Heart right ventricle (tissue), 16 donors: Measurements from ENCODE around the gene SLX4IP. TPM values are rescaled to one million over a fixed set of nuclear protein-coding genes. Genes with fewer than 3 reads are reported as not detected.

Experiments used
- ATAC-seq, 8 donors: fragments of 200-7000 bp; cut with Tn5 transposase; one replicate each; pipeline ENCODE4 v1.9.1; 2020; ENCODE audit warnings: mild to moderate bottlenecking in 8 of 8, moderate library complexity in 8 of 8, moderate number of reproducible peaks in 1 of 8
- DNase-seq, 2 donors: peaks; one replicate each; pipeline ENCODE4 v3.0.0-alpha.2; 2020
- H3K27ac ChIP-seq, 10 donors: fragments of 200-600 bp; sonication (generic) in 2 of 10; one replicate each; pipeline versions ENCODE4 v1.5.0 to v1.8.0; 2020 to 2022; ENCODE audit warnings: mild to moderate bottlenecking in 3 of 10
- H3K27me3 ChIP-seq, 7 donors: fragments of 200-600 bp; one replicate each; pipeline ENCODE4 v1.8.0; 2021 to 2022; ENCODE audit warnings: mild to moderate bottlenecking in 2 of 7
- H3K36me3 ChIP-seq, 9 donors: fragments of 200-600 bp; sonication (generic) in 1 of 9; one replicate each; pipeline versions ENCODE4 v1.5.0 to v1.8.0; 2020 to 2022; ENCODE audit warnings: mild to moderate bottlenecking in 2 of 9
- H3K4me1 ChIP-seq, 9 donors: fragments of 200-600 bp; sonication (generic) in 1 of 9; one replicate each; pipeline versions ENCODE4 v1.5.0 to v1.8.0; 2020 to 2022; ENCODE audit warnings: mild to moderate bottlenecking in 4 of 9
- H3K4me3 ChIP-seq, 10 donors: fragments of 200-600 bp; sonication (generic) in 2 of 10; one replicate each; pipeline versions ENCODE4 v1.5.0 to v1.8.0; 2020 to 2022; ENCODE audit warnings: mild to moderate bottlenecking in 7 of 10, moderate library complexity in 2 of 10
- H3K9me3 ChIP-seq, 11 donors: fragments of 200-600 bp in 10 of 11; sonication (generic) in 2 of 11; one replicate each; pipeline versions ENCODE4 v1.5.0 to v1.8.0; 2013 to 2022; ENCODE audit warnings: mild to moderate bottlenecking in 2 of 11, control low read depth in 1 of 11, moderate library complexity in 1 of 11
- WGBS, 2 donors: extraction: QIAGEN DNeasy Blood & Tissue Kit; methylation state at CpG; one replicate each; pipeline ENCODE4 v1.1.7; 2013; ENCODE audit warnings: inconsistent platforms in 1 of 2; 5-methylcytosine and 5-hydroxymethylcytosine counted together
- intact Hi-C, 10 donors: fragments of 100-400 bp; cut with DNase I; formaldehyde crosslinking; loops; one replicate each; pipeline versions ENCODE4 v1.11.1 to v1.14.2; 2022
- polyA plus RNA-seq, 2 donors: library from polyadenylated mRNA; stranded (reverse); fragments of 200-250 nt; gene quantifications; one replicate each; pipeline ENCODE4 v1.2.3, GENCODE V29; 2013
- total RNA-seq, 10 donors: library from RNA; stranded (reverse); fragmentation: NEBNext Ultra II Directional in 3 of 10; extraction: Animal tissue kit (Norgen Biotek cat#: 25700) in 3 of 10; gene quantifications; one replicate each; pipeline versions ENCODE4 v1.2.1 to v1.2.4, GENCODE V29; 2021 to 2023
- TF ChIP-seq, protein P1 (sequence below), 9 donors: fragments of 200-600 bp; sonication (generic) in 2 of 9; IDR thresholded peaks; one replicate each; pipeline versions ENCODE4 v1.5.0 to v1.8.0; 2021 to 2022; ENCODE audit warnings: antibody characterized with exemption in 9 of 9, mild to moderate bottlenecking in 5 of 9, moderate library complexity in 1 of 9
- donor health status: Arrhythmogenic right ventricular cardiomyopathy.
- donor health status: ischemic (EF 13 %, LVEDD 7.1; RV severe dilation, severe dysfunction).
- donor health status: healthy with polysubstance abuse.
- donor health status: DM: no; HTN: yes; CAD: no.
- donor health status: DM: no; HTN: no; CAD: no.
- donor health status: ischemic (EF 25% LVEDD 6.9; RV normal size, moderate dysfunction).
- donor health status: ischemic (EF 25% LVEDD 5.7; RV mildly dilated, moderate dysfunction).
- donor health status: healthy.
- donor health status: DM: yes; HTN: yes; CAD: no.
- donor health status: Ischemic cardiomyopathy.
- donor health status: ischemic (EF 35%, LVEDD 5.7; RV mildly dilated, moderate dysfunction).
- donor health status: nonischemic (EF 11% LVEDD 7.7; RV severe dilation, severe dysfunction).
- donor health status: DM: yes; HTN: yes; CAD: no.
- donor health status: PGD.
- donor health status: ischemic (EF 29% LVEDD 5.4; RV normal size, mild dysfunction).
- donor health status: nonischemic (EF 23%, LVEDD 6.1; RV moderate dilation, normal function).

The SLX4IP gene
- total and polyA plus RNA-seq, 12 donors: 0.71 to 3.1 (median 2.6) TPM

DNA sequence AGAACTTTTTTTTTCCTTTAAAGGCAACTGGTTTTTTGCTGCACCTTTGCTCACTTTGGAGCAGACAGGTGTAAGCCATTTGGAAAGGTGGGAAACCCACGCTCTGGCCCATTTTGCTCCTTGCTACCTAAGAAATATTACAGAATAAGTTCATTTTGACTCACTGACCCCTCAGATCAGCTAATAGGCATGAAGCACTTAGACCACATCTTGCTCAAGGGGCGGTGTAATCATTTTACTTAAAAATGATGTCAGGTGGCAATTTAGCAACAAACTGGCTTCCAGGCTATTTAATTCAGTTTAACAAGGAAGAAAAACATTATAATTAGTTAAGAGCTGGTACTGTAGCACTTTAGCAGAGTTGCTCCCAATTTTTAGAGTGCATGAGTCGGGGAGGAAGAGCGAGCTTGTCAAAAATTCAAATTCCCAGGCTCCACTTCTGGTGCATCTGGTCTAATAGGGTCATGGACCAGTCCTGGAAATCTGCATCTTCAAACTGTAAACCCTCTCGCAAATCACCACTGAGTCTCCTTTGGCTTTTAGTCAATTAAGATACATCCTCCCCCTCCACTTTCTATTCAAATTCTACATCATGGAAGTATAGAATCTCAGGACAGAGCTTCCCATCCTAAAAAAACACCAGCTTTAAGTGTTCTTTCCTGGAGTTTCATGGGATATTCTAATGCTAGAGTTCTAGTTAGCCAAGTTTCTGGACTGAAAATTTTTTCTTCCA is 200.5 kb downstream of the SLX4IP start:
- 80 to 89% methylated on average over 5 of the region's 5 CpGs for WGBS, 2 donors
- peak overlapping the region in 9 of 10 donors; percentile 1 to 78 (median 67) for H3K27ac ChIP-seq
- H3K27me3 ChIP-seq: no peaks in the 10 kb centered on the region
- DNase-seq: no peak
- H3K4me1 ChIP-seq: peaks cover 13 to 91% (median 63%) of the 10 kb centered on the region in 9 donors
- no peak overlapping the region for H3K4me3 ChIP-seq
- H3K9me3 ChIP-seq: no peaks in the 10 kb centered on the region
- peaks cover 0 to 39% (median 20%) of the 10 kb centered on the region in 9 donors for H3K36me3 ChIP-seq
- intact Hi-C loops: loop anchor here in 1 of 10 donors (10.0 kb wide), 1 partner anchor 71 kb away; no protein-coding TSS in a partner anchor
- no peak for ATAC-seq
- TF ChIP-seq, protein P1, sequence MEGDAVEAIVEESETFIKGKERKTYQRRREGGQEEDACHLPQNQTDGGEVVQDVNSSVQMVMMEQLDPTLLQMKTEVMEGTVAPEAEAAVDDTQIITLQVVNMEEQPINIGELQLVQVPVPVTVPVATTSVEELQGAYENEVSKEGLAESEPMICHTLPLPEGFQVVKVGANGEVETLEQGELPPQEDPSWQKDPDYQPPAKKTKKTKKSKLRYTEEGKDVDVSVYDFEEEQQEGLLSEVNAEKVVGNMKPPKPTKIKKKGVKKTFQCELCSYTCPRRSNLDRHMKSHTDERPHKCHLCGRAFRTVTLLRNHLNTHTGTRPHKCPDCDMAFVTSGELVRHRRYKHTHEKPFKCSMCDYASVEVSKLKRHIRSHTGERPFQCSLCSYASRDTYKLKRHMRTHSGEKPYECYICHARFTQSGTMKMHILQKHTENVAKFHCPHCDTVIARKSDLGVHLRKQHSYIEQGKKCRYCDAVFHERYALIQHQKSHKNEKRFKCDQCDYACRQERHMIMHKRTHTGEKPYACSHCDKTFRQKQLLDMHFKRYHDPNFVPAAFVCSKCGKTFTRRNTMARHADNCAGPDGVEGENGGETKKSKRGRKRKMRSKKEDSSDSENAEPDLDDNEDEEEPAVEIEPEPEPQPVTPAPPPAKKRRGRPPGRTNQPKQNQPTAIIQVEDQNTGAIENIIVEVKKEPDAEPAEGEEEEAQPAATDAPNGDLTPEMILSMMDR (IDR thresholded peaks at IDR 0.05): no peak

GRCh38 chr20:10636326-10636818 is 201.3 kb downstream of the SLX4IP start:
- TF ChIP-seq, protein P1 (IDR thresholded peaks at IDR 0.05): peak in 1 of 9 donors; percentile 20
- H3K4me3 ChIP-seq: no peak overlapping the region
- intact Hi-C loops: loop anchor here in 1 of 10 donors (10.0 kb wide), 1 partner anchor 72 kb away; no protein-coding TSS in a partner anchor
- H3K27ac ChIP-seq: peak overlapping the region in 9 of 10 donors; percentile 13 to 78 (median 67)
- H3K9me3 ChIP-seq: no peaks in the 10 kb centered on the region
- H3K4me1 ChIP-seq: peaks cover 13 to 90% (median 63%) of the 10 kb centered on the region in 9 donors
- DNase-seq (peak in 1 of 2 donors; percentile 34), ATAC-seq (peak; percentile 39 to 52 (median 46))
- WGBS, 2 donors: 53 to 72% methylated on average over 5 of the region's 5 CpGs
- peaks cover 0 to 46% (median 26%) of the 10 kb centered on the region in 9 donors for H3K36me3 ChIP-seq
- no peaks in the 10 kb centered on the region for H3K27me3 ChIP-seq

DNA sequence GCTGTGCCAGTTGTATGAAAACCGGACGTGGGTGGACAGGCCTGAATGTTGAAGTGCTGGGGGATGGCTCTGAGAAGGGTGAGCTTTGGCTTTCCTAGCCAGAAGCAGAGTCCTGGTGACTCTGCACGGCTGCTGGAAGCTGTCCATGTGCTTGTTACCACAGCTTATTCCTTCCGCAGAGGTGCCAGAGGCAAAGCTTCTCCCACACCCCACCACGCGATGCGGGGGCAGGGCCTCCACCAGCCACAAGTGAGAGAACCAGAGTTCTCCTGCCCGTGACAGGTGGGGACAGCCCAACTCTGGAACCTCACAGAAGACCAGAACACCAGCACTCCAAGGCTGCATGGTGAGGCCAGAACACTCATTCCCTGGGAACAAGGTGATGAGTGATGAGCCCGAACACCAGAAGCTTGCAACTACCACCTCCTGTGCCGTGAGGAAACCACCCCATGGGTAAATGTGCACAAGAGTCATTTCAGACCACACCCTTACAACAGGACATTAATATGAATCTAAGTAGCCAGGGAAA is 202.0 kb downstream of the SLX4IP start:
- intact Hi-C loops: loop anchor here in 1 of 10 donors (10.0 kb wide), 1 partner anchor 72 kb away; no protein-coding TSS in a partner anchor
- H3K27me3 ChIP-seq: no peaks in the 10 kb centered on the region
- DNase-seq (no peak), ATAC-seq (peak in 7 of 8 donors; percentile 13 to 61 (median 29))
- no peak overlapping the region for H3K4me3 ChIP-seq
- TF ChIP-seq, protein P1 (IDR thresholded peaks at IDR 0.05): no peak
- H3K36me3 ChIP-seq: peaks cover 0 to 53% (median 33%) of the 10 kb centered on the region in 9 donors
- H3K27ac ChIP-seq: peak overlapping the region; percentile 3 to 78 (median 66)
- peaks cover 13 to 89% (median 63%) of the 10 kb centered on the region in 9 donors for H3K4me1 ChIP-seq
- 52 to 68% methylated on average over 10 of the region's 10 CpGs for WGBS, 2 donors
- no peaks in the 10 kb centered on the region for H3K9me3 ChIP-seq

DNA sequence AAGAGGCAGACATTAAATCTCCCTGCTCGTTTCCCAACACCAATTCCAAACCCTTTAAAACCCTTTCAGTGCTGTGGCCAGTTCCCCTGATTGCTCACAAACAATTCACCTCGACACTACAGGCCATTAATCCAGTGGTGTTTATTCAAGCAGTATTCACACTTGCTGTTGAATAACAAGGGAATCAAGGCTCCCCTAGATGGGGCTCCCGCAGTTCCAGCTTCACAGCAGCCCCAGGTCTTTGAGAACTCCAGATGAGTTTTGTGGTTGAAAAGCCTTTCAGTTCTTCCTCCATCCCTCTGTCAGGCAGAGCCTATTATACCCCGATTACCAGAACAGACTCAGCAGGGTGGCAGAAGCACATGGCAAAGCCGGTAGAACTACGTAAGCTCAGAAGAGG is 202.5 kb downstream of the SLX4IP start:
- H3K9me3 ChIP-seq: no peaks in the 10 kb centered on the region
- no peak overlapping the region for H3K4me3 ChIP-seq
- DNase-seq (no peak), ATAC-seq (no peak)
- intact Hi-C loops: loop anchor here in 1 of 10 donors (10.0 kb wide), 1 partner anchor 73 kb away; no protein-coding TSS in a partner anchor
- WGBS, 2 donors: 72 to 75% methylated on average over 6 of the region's 6 CpGs
- H3K27me3 ChIP-seq: no peaks in the 10 kb centered on the region
- H3K36me3 ChIP-seq: peaks cover 0 to 58% (median 38%) of the 10 kb centered on the region in 9 donors
- H3K27ac ChIP-seq: peak overlapping the region in 9 of 10 donors; percentile 3 to 78 (median 67)
- TF ChIP-seq, protein P1 (IDR thresholded peaks at IDR 0.05): no peak
- peaks cover 13 to 87% (median 61%) of the 10 kb centered on the region in 9 donors for H3K4me1 ChIP-seq
